ENCODE results near the gene HNRNPF. TPM values are rescaled to one million over a fixed set of nuclear protein-coding genes. Genes with fewer than 3 reads are reported as not detected.

The HNRNPF gene
- total RNA-seq, 2 experiments from 2014 or later: 86.5 to 87.9 TPM

DNA sequence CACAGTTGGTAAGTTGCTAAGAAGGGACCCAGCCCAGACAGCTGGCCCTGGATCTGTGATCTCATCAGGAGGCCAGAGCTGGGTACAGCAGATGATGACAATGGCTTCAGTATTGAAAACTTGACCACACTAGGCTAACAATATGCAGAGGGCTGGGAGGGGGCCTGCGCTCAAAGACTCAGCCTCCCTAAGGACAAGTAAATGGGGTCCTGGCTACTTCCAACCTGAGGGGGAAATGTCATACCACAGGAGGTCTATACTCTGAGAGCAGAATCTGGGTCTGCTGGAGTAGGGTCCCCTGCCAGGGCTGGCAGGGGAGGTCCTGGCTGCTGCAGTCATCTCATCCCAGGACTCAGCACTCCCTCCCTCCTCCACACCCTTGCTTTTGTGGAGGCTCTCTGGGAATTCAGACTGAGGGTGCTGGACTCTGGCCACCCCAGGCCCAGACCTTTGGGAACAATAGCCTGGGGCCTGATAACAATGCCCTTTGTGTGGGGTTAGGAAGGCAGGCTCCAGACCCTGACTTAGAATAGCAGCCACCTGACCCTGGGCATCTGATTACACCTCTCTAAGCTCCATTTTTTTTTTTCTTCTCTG lies 36.1 kb downstream of the HNRNPF start:
- Mint-ChIP-seq H3K27ac (no peak overlapping the region), H3K4me3 (no peak overlapping the region), H3K27me3 (no peaks in the 10 kb centered on the region), H3K4me1 (ENCODE audit: low read depth) (no peaks in the 10 kb centered on the region), H3K9me3 (no peaks in the 10 kb centered on the region), H3K36me3 (ENCODE audit: low read depth) (no peaks in the 10 kb centered on the region)
- Histone ChIP-seq H3K27me3 (ENCODE audit: control insufficient read depth in 1 of 2, insufficient read depth in 2 of 2, low read length in 2 of 2) (no peaks in the 10 kb centered on the region), H3K4me1 (ENCODE audit: insufficient read depth, low read length) (peaks cover 8% of the 10 kb centered on the region), H3K9me3 (ENCODE audit: control insufficient read depth in 1 of 2, insufficient read depth in 1 of 2, low read length in 2 of 2) (no peaks in the 10 kb centered on the region), H3K36me3 (ENCODE audit: insufficient read depth, low read length) (no peaks in the 10 kb centered on the region), H3K4me3 (ENCODE audit: low read length) (no peak overlapping the region), H3K27ac (ENCODE audit: low read depth in 1 of 2, low read length in 2 of 2) (no peak overlapping the region)
- TF ChIP-seq, protein P1, sequence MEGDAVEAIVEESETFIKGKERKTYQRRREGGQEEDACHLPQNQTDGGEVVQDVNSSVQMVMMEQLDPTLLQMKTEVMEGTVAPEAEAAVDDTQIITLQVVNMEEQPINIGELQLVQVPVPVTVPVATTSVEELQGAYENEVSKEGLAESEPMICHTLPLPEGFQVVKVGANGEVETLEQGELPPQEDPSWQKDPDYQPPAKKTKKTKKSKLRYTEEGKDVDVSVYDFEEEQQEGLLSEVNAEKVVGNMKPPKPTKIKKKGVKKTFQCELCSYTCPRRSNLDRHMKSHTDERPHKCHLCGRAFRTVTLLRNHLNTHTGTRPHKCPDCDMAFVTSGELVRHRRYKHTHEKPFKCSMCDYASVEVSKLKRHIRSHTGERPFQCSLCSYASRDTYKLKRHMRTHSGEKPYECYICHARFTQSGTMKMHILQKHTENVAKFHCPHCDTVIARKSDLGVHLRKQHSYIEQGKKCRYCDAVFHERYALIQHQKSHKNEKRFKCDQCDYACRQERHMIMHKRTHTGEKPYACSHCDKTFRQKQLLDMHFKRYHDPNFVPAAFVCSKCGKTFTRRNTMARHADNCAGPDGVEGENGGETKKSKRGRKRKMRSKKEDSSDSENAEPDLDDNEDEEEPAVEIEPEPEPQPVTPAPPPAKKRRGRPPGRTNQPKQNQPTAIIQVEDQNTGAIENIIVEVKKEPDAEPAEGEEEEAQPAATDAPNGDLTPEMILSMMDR (IDR thresholded peaks at IDR 0.05): no peak
- ATAC-seq (ENCODE audit: poor library complexity) (no peak), DNase-seq (no peak)
- ChIA-PET POLR2A (no interaction called here), CTCF (no interaction called here)
- intact Hi-C loops (cut with DNase I, micrococcal nuclease): no loop called here

- no peaks in the 10 kb centered on the region for H3K36me3 Mint-ChIP-seq (ENCODE audit: low read depth)
- H3K4me3 ChIP-seq (ENCODE audit: low read length): no peak within 1 kb of the TSS
- H3K27me3 Mint-ChIP-seq: no peaks in the 10 kb centered on the region
- intact Hi-C loops (cut with DNase I, micrococcal nuclease): no loop called here
- ATAC-seq (ENCODE audit: poor library complexity): no peak
- no peak within 1 kb of the TSS for H3K4me3 Mint-ChIP-seq
- H3K27ac ChIP-seq (ENCODE audit: low read depth in 1 of 2, low read length in 2 of 2): no peak within 1 kb of the TSS
- ChIA-PET POLR2A (no interaction called here), CTCF (no interaction called here)
- H3K4me1 ChIP-seq (ENCODE audit: insufficient read depth, low read length): peaks cover 8% of the 10 kb centered on the region
- H3K9me3 Mint-ChIP-seq: no peaks in the 10 kb centered on the region
- no peak for DNase-seq
- TF ChIP-seq, protein P1 (IDR thresholded peaks at IDR 0.05): no peak
- H3K27me3 ChIP-seq (ENCODE audit: control insufficient read depth in 1 of 2, insufficient read depth in 2 of 2, low read length in 2 of 2): no peaks in the 10 kb centered on the region
- H3K9me3 ChIP-seq (ENCODE audit: control insufficient read depth in 1 of 2, insufficient read depth in 1 of 2, low read length in 2 of 2): no peaks in the 10 kb centered on the region
- no peak within 1 kb of the TSS for H3K27ac Mint-ChIP-seq
- no peaks in the 10 kb centered on the region for H3K4me1 Mint-ChIP-seq (ENCODE audit: low read depth)
- H3K36me3 ChIP-seq (ENCODE audit: insufficient read depth, low read length): no peaks in the 10 kb centered on the region
Observed at GRCh38 chr10:43371418-43371817, 37.6 kb downstream of the HNRNPF start, which contains the start of gene FXYD4. TSS of gene FXYD4 (plus strand) at chr10:43371636. CDS start at chr10:43373747, 2,111 bp downstream.

DNA sequence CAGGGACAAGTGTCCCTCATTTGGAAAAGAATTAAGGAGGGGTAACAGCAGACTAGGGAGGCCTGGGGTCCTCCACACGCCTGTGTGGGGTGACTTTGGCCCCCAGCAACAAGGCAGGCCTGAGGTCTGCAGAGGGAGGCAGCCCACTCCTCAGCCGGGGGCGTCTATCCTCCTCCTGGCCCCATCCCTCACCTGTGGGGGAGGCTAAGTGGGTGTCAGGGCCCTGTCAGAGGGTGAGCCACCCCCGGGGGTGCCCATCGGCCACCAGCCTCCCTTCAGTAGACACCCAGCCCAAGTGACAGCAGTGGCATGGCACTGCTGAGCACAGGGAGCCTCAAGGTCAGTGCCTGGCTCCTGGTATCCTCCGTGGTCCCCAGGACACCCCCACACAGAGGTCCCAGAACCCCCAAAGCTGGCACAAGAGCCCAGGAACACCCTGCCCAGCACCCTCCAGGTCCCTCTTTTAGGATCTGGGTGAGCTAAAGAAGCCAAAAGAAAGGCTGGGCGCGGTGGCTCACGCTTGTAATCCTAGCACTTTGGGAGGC lies 38.2 kb downstream of the HNRNPF start:
- intact Hi-C loops (cut with DNase I, micrococcal nuclease): no loop called here
- Histone ChIP-seq H3K36me3 (ENCODE audit: insufficient read depth, low read length) (no peaks in the 10 kb centered on the region), H3K27me3 (ENCODE audit: control insufficient read depth in 1 of 2, insufficient read depth in 2 of 2, low read length in 2 of 2) (no peaks in the 10 kb centered on the region), H3K4me3 (ENCODE audit: low read length) (no peak overlapping the region), H3K4me1 (ENCODE audit: insufficient read depth, low read length) (peaks cover 8% of the 10 kb centered on the region), H3K27ac (ENCODE audit: low read depth in 1 of 2, low read length in 2 of 2) (no peak overlapping the region), H3K9me3 (ENCODE audit: control insufficient read depth in 1 of 2, insufficient read depth in 1 of 2, low read length in 2 of 2) (no peaks in the 10 kb centered on the region)
- Mint-ChIP-seq H3K4me3 (no peak overlapping the region), H3K4me1 (ENCODE audit: low read depth) (no peaks in the 10 kb centered on the region), H3K9me3 (no peaks in the 10 kb centered on the region), H3K27ac (no peak overlapping the region), H3K36me3 (ENCODE audit: low read depth) (no peaks in the 10 kb centered on the region), H3K27me3 (no peaks in the 10 kb centered on the region)
- ChIA-PET POLR2A (no interaction called here), CTCF (no interaction called here)
- no peak for DNase-seq
- no peak for ATAC-seq (ENCODE audit: poor library complexity)
- TF ChIP-seq, protein P1 (IDR thresholded peaks at IDR 0.05): no peak

All from CD4-positive, alpha-beta T cell (primary cell).